AG20443 (cell line): Measurements from ENCODE around the gene PRSS36.
"Not testable (repeated sequence)": the region's sequence is repeated elsewhere in the genome, so short reads cannot be mapped to it uniquely, and the experiment has no call there.

Experiments
- DNase-seq: peaks from one replicate; pipeline ENCODE4 v3.0.0; 2012; ENCODE audit warnings: low spot score, mixed read lengths

The PRSS36 gene

GRCh38 chr16:31141489-31142108, 8.3 kb downstream of the PRSS36 start:
- DNase-seq: peak; percentile 65

- DNase-seq: not testable (repeated sequence)
Observed at GRCh38 chr16:31141071-31141469, 8.8 kb downstream of the PRSS36 start.

GRCh38 chr16:31138621-31139578, 11.0 kb downstream of the PRSS36 start:
- peak; percentile 66 for DNase-seq

GRCh38 chr16:31136822-31137499, 12.9 kb downstream of the PRSS36 start:
- DNase-seq: not testable (repeated sequence)

GRCh38 chr16:31136287-31136662, 13.6 kb downstream of the PRSS36 start:
- no peak for DNase-seq

GRCh38 chr16:31135535-31136286, 14.2 kb downstream of the PRSS36 start, which contains the start of gene PRSS8:
TSS of gene PRSS8 (minus strand) at chr16:31135727. CDS start at chr16:31135498, 229 bp downstream.
- DNase-seq: no peak

GRCh38 chr16:31134625-31135534, 15.0 kb downstream of the PRSS36 start:
- no peak for DNase-seq

GRCh38 chr16:31134091-31134571, 15.7 kb downstream of the PRSS36 start:
- DNase-seq: no peak

- no peak for DNase-seq
Observed at GRCh38 chr16:31133046-31133501, 16.8 kb downstream of the PRSS36 start.

GRCh38 chr16:31132303-31132979, 17.4 kb downstream of the PRSS36 start:
- no peak for DNase-seq

- DNase-seq: no peak
Observed at GRCh38 chr16:31131841-31132271, 18.0 kb downstream of the PRSS36 start.

- DNase-seq: no peak
Observed at GRCh38 chr16:31131416-31131815, 18.4 kb downstream of the PRSS36 start.

GRCh38 chr16:31130899-31131298, 19.0 kb downstream of the PRSS36 start:
- no peak for DNase-seq

- no peak for DNase-seq
Observed at GRCh38 chr16:31130336-31130891, 19.5 kb downstream of the PRSS36 start.

GRCh38 chr16:31129568-31130335, 20.1 kb downstream of the PRSS36 start:
- DNase-seq: no peak

GRCh38 chr16:31128711-31129567, 20.9 kb downstream of the PRSS36 start:
- DNase-seq: no peak

GRCh38 chr16:31127182-31127581, 22.7 kb downstream of the PRSS36 start:
- no peak for DNase-seq

- no peak for DNase-seq
Observed at GRCh38 chr16:31125844-31126243, 24.0 kb downstream of the PRSS36 start.
